Trophoblast cell (in vitro differentiated cells and primary cell): ENCODE results near the gene ANKRD17.

Source experiments
- DNase-seq, 2 donors: peaks; one replicate each; pipeline ENCODE4 v3.0.0-alpha.2; 2016
- H2AFZ ChIP-seq: 2 replicates; pipeline ENCODE4 v1.6.1; 2013; ENCODE audit warnings: low read length, moderate library complexity, mild to moderate bottlenecking; ENCODE audit not compliant: insufficient read depth, poor library complexity
- H2AK5ac ChIP-seq: 2 replicates; pipeline ENCODE4 v1.6.1; 2013; ENCODE audit warnings: mild to moderate bottlenecking, low read length
- H2BK120ac ChIP-seq: 2 replicates; pipeline ENCODE4 v1.6.1; 2013; ENCODE audit warnings: low read length, mild to moderate bottlenecking, moderate library complexity; ENCODE audit not compliant: insufficient read depth, poor library complexity
- H2BK12ac ChIP-seq: 2 replicates; pipeline ENCODE4 v1.6.1; 2013; ENCODE audit warnings: mild to moderate bottlenecking, low read length, moderate library complexity
- H2BK5ac ChIP-seq: 2 replicates; pipeline ENCODE4 v1.6.1; 2013; ENCODE audit warnings: low read length, low read depth, moderate library complexity, mild to moderate bottlenecking; ENCODE audit not compliant: poor library complexity
- H3K14ac ChIP-seq: 2 replicates; pipeline ENCODE4 v1.6.1; 2013; ENCODE audit warnings: mild to moderate bottlenecking, low read length
- H3K18ac ChIP-seq: 2 replicates; pipeline ENCODE4 v1.6.1; 2013; ENCODE audit warnings: mild to moderate bottlenecking, low read length
- H3K23ac ChIP-seq: 2 replicates; pipeline ENCODE4 v1.6.1; 2013; ENCODE audit warnings: low read length
- H3K27ac ChIP-seq: 2 replicates; pipeline ENCODE4 v1.5.1; 2013; ENCODE audit warnings: low read depth, mild to moderate bottlenecking, inconsistent platforms, low read length, moderate library complexity
- H3K27me3 ChIP-seq: 2 replicates; pipeline ENCODE4 v1.6.1; 2013; ENCODE audit warnings: inconsistent platforms, mild to moderate bottlenecking, low read length, moderate library complexity; ENCODE audit not compliant: insufficient read depth
- H3K36me3 ChIP-seq, 2 experiments: 1 replicate in 1 of 2; 2 replicates in 1 of 2; pipeline ENCODE4 v1.6.1; 2013; ENCODE audit warnings: low read length in 2 of 2, mild to moderate bottlenecking in 2 of 2, moderate library complexity in 1 of 2; ENCODE audit not compliant: insufficient read depth in 2 of 2, control insufficient read depth in 1 of 2
- H3K4ac ChIP-seq: 2 replicates; pipeline ENCODE4 v1.6.1; 2013; ENCODE audit warnings: low read depth, mild to moderate bottlenecking, low read length, moderate library complexity
- H3K4me1 ChIP-seq, 2 experiments: 1 replicate in 1 of 2; 2 replicates in 1 of 2; pipeline ENCODE4 v1.6.1; 2013; ENCODE audit warnings: low read length in 2 of 2, mild to moderate bottlenecking in 2 of 2, moderate library complexity in 1 of 2; ENCODE audit not compliant: insufficient read depth in 2 of 2, control insufficient read depth in 1 of 2
- H3K4me2 ChIP-seq: 2 replicates; pipeline ENCODE4 v1.6.1; 2013; ENCODE audit warnings: inconsistent platforms, mild to moderate bottlenecking, low read length, moderate library complexity
- H3K4me3 ChIP-seq: 2 replicates; pipeline ENCODE4 v1.5.1; 2013; ENCODE audit warnings: mild to moderate bottlenecking, low read depth, low read length, inconsistent platforms
- H3K79me1 ChIP-seq: one replicate; pipeline ENCODE4 v1.6.1; 2013; ENCODE audit warnings: low read length
- H3K79me2 ChIP-seq: 2 replicates; pipeline ENCODE4 v1.6.1; 2013; ENCODE audit warnings: low read length, mild to moderate bottlenecking; ENCODE audit not compliant: control insufficient read depth, insufficient read depth, poor library complexity
- H3K9ac ChIP-seq: 2 replicates; pipeline ENCODE4 v1.6.1; 2013; ENCODE audit warnings: mild to moderate bottlenecking, low read length
- H3K9me3 ChIP-seq: 2 replicates; pipeline ENCODE4 v1.6.1; 2013; ENCODE audit warnings: low read depth, mild to moderate bottlenecking, control low read depth, inconsistent platforms, low read length; ENCODE audit not compliant: insufficient read depth
- H4K12ac ChIP-seq: 2 replicates; pipeline ENCODE4 v1.6.1; 2013; ENCODE audit warnings: low read depth, mild to moderate bottlenecking, low read length, moderate library complexity
- H4K8ac ChIP-seq: 2 replicates; pipeline ENCODE4 v1.6.1; 2013; ENCODE audit warnings: low read depth, mild to moderate bottlenecking, low read length, moderate library complexity
- H4K91ac ChIP-seq: one replicate; pipeline ENCODE4 v1.6.1; 2013; ENCODE audit warnings: low read depth, mild to moderate bottlenecking, low read length, moderate library complexity
- WGBS: extraction: QIAGEN DNeasy Blood & Tissue Kit; methylation state at CpG from one replicate; pipeline ENCODE4 v1.1.7; 2013; ENCODE audit warnings: missing lambda C conversion rate; ENCODE audit not compliant: insufficient read length, insufficient coverage; ENCODE audit errors: extremely low coverage; 5-methylcytosine and 5-hydroxymethylcytosine counted together

The ANKRD17 gene

DNA sequence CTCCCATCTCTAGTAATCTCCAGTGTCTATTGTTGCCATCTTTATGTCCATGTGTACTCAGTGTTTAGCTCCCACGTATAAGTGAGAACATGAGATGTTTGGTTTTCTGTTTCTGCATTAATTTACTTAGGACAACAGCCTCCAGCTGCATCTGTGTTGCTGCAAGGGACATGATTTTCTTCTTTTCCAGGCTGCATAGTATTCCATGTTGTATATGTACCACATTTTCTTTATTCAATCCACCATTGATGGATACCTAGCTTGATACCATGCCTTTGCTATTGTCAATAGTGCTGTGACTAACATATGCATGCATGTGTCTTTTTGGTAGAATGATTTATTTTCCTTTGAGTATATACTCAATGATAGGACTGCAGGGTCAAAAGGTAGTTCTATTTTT is 18.6 kb upstream of the ANKRD17 start:
- H3K4me3 ChIP-seq = no peak overlapping the region
- H2BK120ac ChIP-seq = no peak overlapping the region
- H3K36me3 ChIP-seq = peaks cover 0 to 2% of the 10 kb centered on the region in 2 experiments
- no CpG with 5 or more reads among the region's 1 CpG for WGBS
- no peak overlapping the region for H3K4ac ChIP-seq
- H3K23ac ChIP-seq = no peak overlapping the region
- no peaks in the 10 kb centered on the region for H3K79me2 ChIP-seq
- H2BK12ac ChIP-seq = no peak overlapping the region
- no peak overlapping the region for H2AFZ ChIP-seq
- H3K79me1 ChIP-seq = no peaks in the 10 kb centered on the region
- H3K14ac ChIP-seq = no peak overlapping the region
- H2AK5ac ChIP-seq = no peak overlapping the region
- peaks cover 9 to 12% of the 10 kb centered on the region in 2 experiments for H3K4me1 ChIP-seq
- no peak overlapping the region for H4K12ac ChIP-seq
- no peak overlapping the region for H4K91ac ChIP-seq
- no peak for DNase-seq
- no peak overlapping the region for H3K4me2 ChIP-seq
- no peaks in the 10 kb centered on the region for H3K27me3 ChIP-seq
- H3K9ac ChIP-seq = no peak overlapping the region
- H3K9me3 ChIP-seq = no peaks in the 10 kb centered on the region
- H3K27ac ChIP-seq = no peak overlapping the region
- H2BK5ac ChIP-seq = no peak overlapping the region
- no peak overlapping the region for H4K8ac ChIP-seq
- no peak overlapping the region for H3K18ac ChIP-seq

DNA sequence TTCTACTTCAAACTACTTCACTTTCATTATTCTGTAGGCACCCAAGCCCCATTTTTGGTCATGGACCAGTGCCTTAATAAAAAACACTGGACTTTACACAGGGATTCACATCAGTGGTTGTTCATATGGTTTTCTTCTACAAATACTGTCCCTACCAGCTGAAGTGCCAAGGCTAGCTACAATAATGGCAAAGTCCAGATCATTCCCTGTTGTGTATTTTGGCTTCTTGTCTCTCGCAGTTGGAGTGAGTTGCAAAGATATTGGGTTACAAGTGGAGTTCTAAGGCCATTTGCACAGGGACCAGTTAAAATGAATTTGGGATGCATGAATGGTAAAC is 16.7 kb upstream of the ANKRD17 start:
- no peak for DNase-seq
- H4K8ac ChIP-seq = no peak overlapping the region
- H3K9me3 ChIP-seq = no peaks in the 10 kb centered on the region
- H3K79me1 ChIP-seq = no peaks in the 10 kb centered on the region
- H3K27me3 ChIP-seq = no peaks in the 10 kb centered on the region
- no peak overlapping the region for H3K4me2 ChIP-seq
- no peak overlapping the region for H2BK120ac ChIP-seq
- H3K4me3 ChIP-seq = no peak overlapping the region
- H2AFZ ChIP-seq = no peak overlapping the region
- no peak overlapping the region for H3K4ac ChIP-seq
- H2AK5ac ChIP-seq = no peak overlapping the region
- no peak overlapping the region for H4K12ac ChIP-seq
- no peak overlapping the region for H3K18ac ChIP-seq
- H2BK12ac ChIP-seq = no peak overlapping the region
- no peak overlapping the region for H3K27ac ChIP-seq
- no peak overlapping the region for H2BK5ac ChIP-seq
- H3K23ac ChIP-seq = no peak overlapping the region
- peaks cover 3 to 6% of the 10 kb centered on the region in 2 experiments for H3K4me1 ChIP-seq
- WGBS = no CpG with 5 or more reads among the region's 1 CpG
- H4K91ac ChIP-seq = no peak overlapping the region
- H3K9ac ChIP-seq = no peak overlapping the region
- H3K14ac ChIP-seq = no peak overlapping the region
- no peaks in the 10 kb centered on the region for H3K79me2 ChIP-seq
- H3K36me3 ChIP-seq = no peaks in the 10 kb centered on the region

DNA sequence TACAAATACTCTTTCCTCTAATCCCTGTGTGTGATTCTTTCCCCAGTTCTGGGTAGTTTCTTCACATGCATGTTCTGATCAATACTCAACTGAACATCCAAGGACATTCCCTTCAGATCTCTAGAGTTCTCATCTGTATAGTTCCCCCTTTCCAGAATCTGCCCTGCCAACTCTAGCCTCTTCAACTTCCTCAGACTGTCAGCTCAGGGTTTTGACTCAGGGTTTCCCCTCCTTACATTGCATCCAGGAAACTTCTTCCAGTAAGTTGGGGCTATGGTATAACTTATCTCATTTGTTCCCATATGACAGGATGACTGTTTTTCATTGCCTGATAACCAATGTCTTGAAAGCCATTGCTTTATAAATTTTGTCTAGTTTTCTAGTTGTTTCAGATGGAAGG is 14.2 kb upstream of the ANKRD17 start:
- Histone ChIP-seq H3K27me3 (no peaks in the 10 kb centered on the region), H3K14ac (no peak overlapping the region), H2BK12ac (no peak overlapping the region), H3K79me1 (no peaks in the 10 kb centered on the region), H3K9me3 (no peaks in the 10 kb centered on the region), H2BK120ac (no peak overlapping the region), H4K12ac (no peak overlapping the region), H4K91ac (no peak overlapping the region), H3K23ac (no peak overlapping the region), H2AFZ (no peak overlapping the region), H3K4me2 (no peak overlapping the region), H4K8ac (no peak overlapping the region), H2AK5ac (no peak overlapping the region), H3K4ac (no peak overlapping the region), H2BK5ac (no peak overlapping the region), H3K79me2 (no peaks in the 10 kb centered on the region), H3K9ac (no peak overlapping the region), H3K36me3 (no peaks in the 10 kb centered on the region), H3K4me3 (no peak overlapping the region), H3K4me1 (peaks cover 3 to 6% of the 10 kb centered on the region in 2 experiments), H3K27ac (no peak overlapping the region), H3K18ac (no peak overlapping the region)
- no peak for DNase-seq

DNA sequence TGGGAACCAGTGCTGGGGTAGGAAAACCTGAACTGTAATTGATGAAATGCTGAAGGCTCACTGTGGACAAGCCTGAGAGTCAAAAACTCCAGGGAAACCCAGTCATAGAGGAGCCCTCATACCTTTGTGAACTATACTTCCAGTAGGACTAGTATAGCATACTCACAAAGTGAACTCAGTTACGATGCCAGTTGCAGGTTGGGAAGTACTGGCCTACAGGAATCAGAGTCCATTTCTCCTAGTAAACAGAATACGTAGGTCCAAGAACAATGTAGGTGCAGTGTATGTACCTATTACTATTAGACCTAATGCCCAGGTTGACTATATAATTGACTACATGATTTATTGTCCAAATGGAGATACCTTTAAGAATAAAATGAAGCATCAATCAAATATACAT is 8.5 kb upstream of the ANKRD17 start:
- no peak overlapping the region for H4K91ac ChIP-seq
- no peaks in the 10 kb centered on the region for H3K36me3 ChIP-seq
- H3K14ac ChIP-seq = no peak overlapping the region
- H2AFZ ChIP-seq = no peak overlapping the region
- no peak overlapping the region for H2BK5ac ChIP-seq
- no peak overlapping the region for H3K27ac ChIP-seq
- no peaks in the 10 kb centered on the region for H3K27me3 ChIP-seq
- no peaks in the 10 kb centered on the region for H3K79me2 ChIP-seq
- no peak for DNase-seq
- no peak overlapping the region for H3K23ac ChIP-seq
- no peak overlapping the region for H2BK12ac ChIP-seq
- no peaks in the 10 kb centered on the region for H3K79me1 ChIP-seq
- H3K4me3 ChIP-seq = no peak overlapping the region
- no peak overlapping the region for H3K4ac ChIP-seq
- WGBS = no CpG with 5 or more reads among the region's 2 CpGs
- no peak overlapping the region for H4K12ac ChIP-seq
- H4K8ac ChIP-seq = no peak overlapping the region
- no peaks in the 10 kb centered on the region for H3K4me1 ChIP-seq
- H3K4me2 ChIP-seq = no peak overlapping the region
- H2BK120ac ChIP-seq = no peak overlapping the region
- H3K9ac ChIP-seq = no peak overlapping the region
- no peak overlapping the region for H3K18ac ChIP-seq
- no peak overlapping the region for H2AK5ac ChIP-seq
- no peaks in the 10 kb centered on the region for H3K9me3 ChIP-seq
